ENCODE data around the gene TMEM130.

TMEM130 gene

GRCh38 chr7:98808751-98809460 lies 60.9 kb downstream of the TMEM130 start:
- no peak for DNase-seq (ENCODE audit: low read depth in 2 of 2)

- DNase-seq (ENCODE audit: low read depth in 2 of 2), result no peak
Measured at GRCh38 chr7:98807068-98808048, 62.5 kb downstream of the TMEM130 start.

- DNase-seq (ENCODE audit: low read depth in 2 of 2), result no peak
Measured at GRCh38 chr7:98805956-98806838, 63.6 kb downstream of the TMEM130 start.

- no peak for DNase-seq (ENCODE audit: low read depth in 2 of 2)
Measured at GRCh38 chr7:98802781-98803110, 67.1 kb downstream of the TMEM130 start.

- peak; percentile 41 to 48 for DNase-seq (ENCODE audit: low read depth in 2 of 2)
Measured at GRCh38 chr7:98802088-98802780, 67.6 kb downstream of the TMEM130 start.

- DNase-seq (ENCODE audit: low read depth in 2 of 2), result no peak
Measured at GRCh38 chr7:98800996-98801395, 68.8 kb downstream of the TMEM130 start.

GRCh38 chr7:98797150-98797549 lies 72.7 kb downstream of the TMEM130 start:
- DNase-seq (ENCODE audit: low read depth in 2 of 2), result no peak

Data from fibroblast of skin of left quadriceps (primary cell).